Duodenal mucosa (tissue), 2 donors: Measurements from ENCODE around the gene LSG1.

Source experiments
- H3K27ac ChIP-seq: one replicate; pipeline ENCODE4 v1.7.0; 2013; ENCODE audit warnings: low read depth, low read length
- H3K27me3 ChIP-seq, 2 donors: one replicate each; pipeline ENCODE4 v1.7.0; 2013; ENCODE audit warnings: low read length in 2 of 2, control low read depth in 1 of 2; ENCODE audit not compliant: insufficient read depth in 2 of 2, control insufficient read depth in 1 of 2
- H3K36me3 ChIP-seq, 2 donors: one replicate each; pipeline ENCODE4 v1.7.0; 2013; ENCODE audit warnings: low read length in 2 of 2, control low read depth in 1 of 2; ENCODE audit not compliant: insufficient read depth in 2 of 2, control insufficient read depth in 1 of 2
- H3K4me1 ChIP-seq, 2 donors: one replicate each; pipeline ENCODE4 v1.7.0; 2013; ENCODE audit warnings: low read length in 2 of 2, control low read depth in 1 of 2; ENCODE audit not compliant: insufficient read depth in 2 of 2, control insufficient read depth in 1 of 2
- H3K4me3 ChIP-seq, 2 donors: one replicate each; pipeline ENCODE4 v1.7.0; 2013; ENCODE audit warnings: low read length in 2 of 2, low read depth in 1 of 2
- H3K9ac ChIP-seq, 2 donors: one replicate each; pipeline ENCODE4 v1.7.0; 2013; ENCODE audit warnings: low read length in 2 of 2, low read depth in 1 of 2
- H3K9me3 ChIP-seq, 2 donors: one replicate each; pipeline ENCODE4 v1.7.0; 2013; ENCODE audit warnings: low read length in 2 of 2, control low read depth in 1 of 2; ENCODE audit not compliant: control insufficient read depth in 1 of 2

The LSG1 gene

GRCh38 chr3:194621947-194622346, 50.0 kb downstream of the LSG1 start:
- Histone ChIP-seq H3K9me3 (no peaks in the 10 kb centered on the region), H3K4me1 (no peaks in the 10 kb centered on the region), H3K27me3 (no peaks in the 10 kb centered on the region), H3K4me3 (no peak overlapping the region), H3K36me3 (peaks cover 0 to 7% of the 10 kb centered on the region in 2 donors), H3K27ac (no peak overlapping the region), H3K9ac (no peak overlapping the region)

GRCh38 chr3:194620196-194620595, 51.8 kb downstream of the LSG1 start:
- Histone ChIP-seq H3K9me3 (no peaks in the 10 kb centered on the region), H3K9ac (no peak overlapping the region), H3K4me3 (no peak overlapping the region), H3K4me1 (no peaks in the 10 kb centered on the region), H3K36me3 (peaks cover 0 to 4% of the 10 kb centered on the region in 2 donors), H3K27ac (no peak overlapping the region), H3K27me3 (no peaks in the 10 kb centered on the region)

- Histone ChIP-seq H3K4me1 (no peaks in the 10 kb centered on the region), H3K9me3 (no peaks in the 10 kb centered on the region), H3K27me3 (no peaks in the 10 kb centered on the region), H3K9ac (no peak overlapping the region), H3K36me3 (peaks cover 0 to 6% of the 10 kb centered on the region in 2 donors), H3K27ac (no peak overlapping the region), H3K4me3 (no peak overlapping the region)
Measured at GRCh38 chr3:194619741-194620140, 52.2 kb downstream of the LSG1 start.

GRCh38 chr3:194618858-194619608, 53.0 kb downstream of the LSG1 start:
- Histone ChIP-seq H3K36me3 (peaks cover 0 to 6% of the 10 kb centered on the region in 2 donors), H3K9ac (no peak overlapping the region), H3K4me3 (no peak overlapping the region), H3K27ac (no peak overlapping the region), H3K27me3 (no peaks in the 10 kb centered on the region), H3K9me3 (no peaks in the 10 kb centered on the region), H3K4me1 (no peaks in the 10 kb centered on the region)

GRCh38 chr3:194617827-194618226, 54.2 kb downstream of the LSG1 start:
- H3K9ac ChIP-seq, result no peak overlapping the region
- H3K4me3 ChIP-seq, result no peak overlapping the region
- no peak overlapping the region for H3K27ac ChIP-seq
- no peaks in the 10 kb centered on the region for H3K27me3 ChIP-seq
- peaks cover 0 to 6% of the 10 kb centered on the region in 2 donors for H3K36me3 ChIP-seq
- H3K4me1 ChIP-seq, result no peaks in the 10 kb centered on the region
- no peaks in the 10 kb centered on the region for H3K9me3 ChIP-seq

GRCh38 chr3:194617143-194617671, 54.8 kb downstream of the LSG1 start:
- Histone ChIP-seq H3K27me3 (no peaks in the 10 kb centered on the region), H3K27ac (no peak overlapping the region), H3K9ac (no peak overlapping the region), H3K36me3 (peaks cover 0 to 6% of the 10 kb centered on the region in 2 donors), H3K4me1 (no peaks in the 10 kb centered on the region), H3K9me3 (no peaks in the 10 kb centered on the region), H3K4me3 (no peak overlapping the region)

GRCh38 chr3:194615226-194615625, 56.8 kb downstream of the LSG1 start:
- H3K36me3 ChIP-seq, result peaks cover 0 to 6% of the 10 kb centered on the region in 2 donors
- H3K9me3 ChIP-seq, result no peaks in the 10 kb centered on the region
- H3K27ac ChIP-seq, result no peak overlapping the region
- H3K4me1 ChIP-seq, result no peaks in the 10 kb centered on the region
- H3K27me3 ChIP-seq, result no peaks in the 10 kb centered on the region
- no peak overlapping the region for H3K4me3 ChIP-seq
- H3K9ac ChIP-seq, result no peak overlapping the region

GRCh38 chr3:194612221-194612620, 59.8 kb downstream of the LSG1 start:
- Histone ChIP-seq H3K4me3 (no peak overlapping the region), H3K9ac (no peak overlapping the region), H3K9me3 (no peaks in the 10 kb centered on the region), H3K4me1 (no peaks in the 10 kb centered on the region), H3K27ac (no peak overlapping the region), H3K36me3 (peaks cover 0 to 6% of the 10 kb centered on the region in 2 donors), H3K27me3 (no peaks in the 10 kb centered on the region)

- Histone ChIP-seq H3K9ac (no peak overlapping the region), H3K36me3 (peaks cover 0 to 6% of the 10 kb centered on the region in 2 donors), H3K27me3 (no peaks in the 10 kb centered on the region), H3K27ac (no peak overlapping the region), H3K9me3 (no peaks in the 10 kb centered on the region), H3K4me3 (no peak overlapping the region), H3K4me1 (no peaks in the 10 kb centered on the region)
Measured at GRCh38 chr3:194610689-194611088, 61.3 kb downstream of the LSG1 start.

- Histone ChIP-seq H3K36me3 (no peaks in the 10 kb centered on the region), H3K4me1 (no peaks in the 10 kb centered on the region), H3K4me3 (no peak overlapping the region), H3K27ac (no peak overlapping the region), H3K9ac (no peak overlapping the region), H3K27me3 (no peaks in the 10 kb centered on the region), H3K9me3 (no peaks in the 10 kb centered on the region)
Measured at GRCh38 chr3:194609601-194610000, 62.4 kb downstream of the LSG1 start.
